Mucosa of descending colon (tissue), 3 donors: ENCODE data around the gene ARRDC2. TPM values are rescaled to one million over a fixed set of nuclear protein-coding genes. Genes with fewer than 3 reads are reported as not detected.
"Not testable (repeated sequence)": the region's sequence is repeated elsewhere in the genome, so short reads cannot be mapped to it uniquely, and the experiment has no call there.

Source experiments
- ATAC-seq: fragments of 200-7000 bp; cut with Tn5 transposase; one replicate; pipeline ENCODE4 v1.9.1; 2020; ENCODE audit warnings: mild to moderate bottlenecking, moderate library complexity
- DNase-seq, 3 donors: peaks; one replicate each; pipeline ENCODE4 v3.0.0-alpha.2; 2020
- H3K36me3 ChIP-seq: fragments of 200-600 bp; one replicate; pipeline ENCODE4 v1.8.0; 2021; ENCODE audit warnings: low read depth, mild to moderate bottlenecking
- H3K4me1 ChIP-seq: fragments of 200-600 bp; one replicate; pipeline ENCODE4 v1.8.0; 2021; ENCODE audit warnings: low read depth, mild to moderate bottlenecking
- H3K4me3 ChIP-seq: fragments of 200-600 bp; one replicate; pipeline ENCODE4 v1.8.0; 2021; ENCODE audit warnings: mild to moderate bottlenecking
- H3K9me3 ChIP-seq: fragments of 200-600 bp; one replicate; pipeline ENCODE4 v1.8.0; 2021; ENCODE audit warnings: mild to moderate bottlenecking
- CTCF ChIP-seq: fragments of 200-600 bp; IDR thresholded peaks from one replicate; pipeline ENCODE4 v1.8.0; 2022; ENCODE audit warnings: antibody characterized with exemption, mild to moderate bottlenecking
- intact Hi-C, 2 donors: fragments of 100-400 bp; cut with DNase I in 1 of 2; cut with micrococcal nuclease in 1 of 2; formaldehyde crosslinking; loops; one replicate each; pipeline versions ENCODE4 v1.11.0 to v1.11.1; 2022; cut with DNase I, micrococcal nuclease
- total RNA-seq, 3 donors: library from RNA; stranded (reverse); fragmentation: NEBNext Ultra II Directional in 2 of 3; extraction: Animal tissue kit (Norgen Biotek cat#: 25700) in 2 of 3; gene quantifications; one replicate each; pipeline versions ENCODE4 v1.2.1 to v1.2.4, GENCODE V29; 2021 to 2023
- donor health status: DM: no; HTN: no; CAD: no; lungs with moderate emphysema.
- donor health status: DM: no; HTN: no; CAD: no.
- donor health status: DM: no; HTN: yes; CAD: no.

Gene ARRDC2
- total RNA-seq, 3 donors from 2014 or later, result 26.4 to 31.1 (median 30.8) TPM

GRCh38 chr19:18000915-18001776, 6.8 kb upstream of the ARRDC2 start:
- DNase-seq, result peak; percentile 95 to 96 (median 96)
- Histone ChIP-seq H3K4me3 (peak overlapping the region; percentile 48), H3K36me3 (no peaks in the 10 kb centered on the region), H3K9me3 (no peaks in the 10 kb centered on the region), H3K4me1 (peaks cover 18% of the 10 kb centered on the region)
- intact Hi-C loops, result no loop called here
- ATAC-seq, result peak; percentile 91
- TF ChIP-seq CTCF, result no peak

- DNase-seq (peak in 1 of 3 donors; percentile 51), ATAC-seq (no peak)
- Histone ChIP-seq H3K4me1 (peaks cover 18% of the 10 kb centered on the region), H3K9me3 (no peaks in the 10 kb centered on the region), H3K4me3 (peak overlapping the region; percentile 48), H3K36me3 (no peaks in the 10 kb centered on the region)
- intact Hi-C loops, result no loop called here
- no peak for TF ChIP-seq CTCF
Measured at GRCh38 chr19:18001777-18002345, 6.1 kb upstream of the ARRDC2 start.

GRCh38 chr19:18002347-18002850, 5.6 kb upstream of the ARRDC2 start:
- TF ChIP-seq CTCF, result no peak
- no peak overlapping the region for H3K4me3 ChIP-seq
- ATAC-seq (no peak), DNase-seq (peak in 2 of 3 donors; percentile 57 to 83)
- H3K36me3 ChIP-seq, result no peaks in the 10 kb centered on the region
- H3K9me3 ChIP-seq, result no peaks in the 10 kb centered on the region
- intact Hi-C loops, result no loop called here
- peaks cover 18% of the 10 kb centered on the region for H3K4me1 ChIP-seq

GRCh38 chr19:18005750-18006149, 2.2 kb upstream of the ARRDC2 start:
- not testable (repeated sequence) for H3K36me3 ChIP-seq, H3K9me3 ChIP-seq, DNase-seq, H3K4me3 ChIP-seq, ATAC-seq
- intact Hi-C loops, result loop anchor here (2.0 to 5.0 kb wide), 2 partner anchors 52 to 53 kb away; no protein-coding TSS in a partner anchor
- H3K4me1 ChIP-seq, result peaks cover 10% of the 10 kb centered on the region

GRCh38 chr19:18007044-18007916, 690 bp upstream of the ARRDC2 start:
- Histone ChIP-seq H3K9me3 (no peaks in the 10 kb centered on the region), H3K36me3 (peaks cover 13% of the 10 kb centered on the region), H3K4me3 (no peak overlapping the region), H3K4me1 (no peaks in the 10 kb centered on the region)
- DNase-seq (peak; percentile 87 to 91 (median 90)), ATAC-seq (peak; percentile 90)
- intact Hi-C loops, result loop anchor here (2.0 to 5.0 kb wide), 2 partner anchors 50 to 52 kb away; no protein-coding TSS in a partner anchor
- TF ChIP-seq CTCF, result peak; percentile 99
